CD4-positive, alpha-beta T cell treated with Interferon alpha-2 for 1 hour (primary cell): ENCODE data around the gene LLGL2.
"Not testable (repeated sequence)": the region's sequence is repeated elsewhere in the genome, so short reads cannot be mapped to it uniquely, and the experiment has no call there.

Experiments
- DNase-seq, 2 donors: peaks; one replicate each; pipeline ENCODE4 v3.0.0-alpha.2; 2020 to 2022

Gene LLGL2

DNA sequence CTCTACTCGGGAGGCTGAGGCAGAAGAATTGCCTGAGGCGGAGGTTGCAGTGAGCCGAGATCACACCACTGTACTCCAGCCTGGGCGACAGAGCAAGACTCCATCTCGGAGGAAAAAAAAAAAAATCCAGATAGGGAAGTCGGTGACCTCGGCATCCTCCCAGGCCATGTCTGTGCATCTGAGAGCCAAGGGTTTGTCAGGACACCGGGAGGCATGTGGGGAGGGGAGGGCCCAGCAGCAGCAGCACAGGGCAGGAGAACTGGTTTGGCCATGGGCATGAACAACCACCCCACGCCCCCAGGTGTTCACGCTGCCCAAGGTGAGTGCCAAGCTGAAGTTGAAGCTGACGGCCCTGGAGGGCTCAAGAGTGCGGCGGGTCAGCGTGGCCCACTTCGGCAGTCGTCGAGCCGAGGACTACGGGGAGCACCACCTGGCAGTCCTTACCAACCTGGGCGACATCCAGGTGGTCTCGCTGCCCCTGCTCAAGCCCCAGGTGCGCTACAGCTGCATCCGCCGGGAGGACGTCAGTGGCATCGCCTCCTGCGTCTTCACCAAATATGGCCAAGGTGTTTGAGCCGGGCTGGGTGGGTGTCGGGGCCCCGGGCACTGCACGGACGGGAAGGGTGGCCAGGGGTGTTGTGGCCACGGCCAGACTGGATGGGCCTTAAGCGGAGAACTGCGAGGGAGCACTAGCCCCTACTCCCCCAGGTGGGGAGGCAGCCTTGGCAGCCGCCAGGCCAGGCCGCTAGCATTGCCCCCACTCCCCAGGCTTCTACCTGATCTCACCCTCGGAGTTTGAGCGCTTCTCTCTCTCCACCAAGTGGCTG, 47.4 kb downstream of the LLGL2 start:
- no peak for DNase-seq

DNA sequence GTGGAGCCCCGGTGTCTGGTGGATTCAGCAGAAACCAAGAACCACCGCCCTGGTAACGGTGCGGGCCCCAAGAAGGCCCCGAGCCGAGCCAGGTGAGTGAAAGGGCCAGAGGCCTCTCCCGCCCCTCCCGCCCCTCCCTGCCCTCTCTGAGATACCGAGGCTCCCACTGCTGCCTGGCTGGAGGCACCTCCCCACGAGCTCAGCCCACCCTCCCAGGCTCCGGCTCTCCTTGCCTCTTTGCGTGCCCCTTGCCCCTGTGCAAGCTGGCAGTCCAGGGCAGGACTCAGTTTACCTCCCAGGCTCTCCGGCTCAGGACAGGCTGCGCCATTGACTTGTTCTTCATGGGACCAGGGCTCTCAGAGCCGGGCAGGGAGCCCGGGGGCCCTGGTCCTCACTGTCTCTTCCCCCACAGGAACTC, 48.1 kb downstream of the LLGL2 start:
- DNase-seq: no peak

DNA sequence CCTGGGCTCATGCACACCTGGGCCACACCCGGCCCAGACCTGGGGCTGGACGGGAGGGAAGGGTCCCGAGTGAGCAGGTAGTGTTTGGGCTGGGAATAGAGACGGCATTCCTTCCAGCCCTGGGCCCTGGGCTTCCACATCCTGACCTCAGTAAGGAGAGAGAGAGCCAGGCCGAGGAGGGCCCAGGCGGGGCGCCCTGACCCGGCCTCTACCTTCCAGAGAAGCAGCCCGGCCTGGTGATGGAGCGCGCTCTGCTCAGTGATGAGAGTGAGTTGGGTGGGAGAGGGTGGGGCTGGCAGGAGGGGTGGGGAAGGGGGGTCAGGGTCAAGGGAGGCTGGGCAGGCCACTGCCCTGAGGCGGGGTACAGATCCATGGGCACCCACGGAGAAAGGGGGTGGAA, 48.5 kb downstream of the LLGL2 start:
- DNase-seq: no peak

DNA sequence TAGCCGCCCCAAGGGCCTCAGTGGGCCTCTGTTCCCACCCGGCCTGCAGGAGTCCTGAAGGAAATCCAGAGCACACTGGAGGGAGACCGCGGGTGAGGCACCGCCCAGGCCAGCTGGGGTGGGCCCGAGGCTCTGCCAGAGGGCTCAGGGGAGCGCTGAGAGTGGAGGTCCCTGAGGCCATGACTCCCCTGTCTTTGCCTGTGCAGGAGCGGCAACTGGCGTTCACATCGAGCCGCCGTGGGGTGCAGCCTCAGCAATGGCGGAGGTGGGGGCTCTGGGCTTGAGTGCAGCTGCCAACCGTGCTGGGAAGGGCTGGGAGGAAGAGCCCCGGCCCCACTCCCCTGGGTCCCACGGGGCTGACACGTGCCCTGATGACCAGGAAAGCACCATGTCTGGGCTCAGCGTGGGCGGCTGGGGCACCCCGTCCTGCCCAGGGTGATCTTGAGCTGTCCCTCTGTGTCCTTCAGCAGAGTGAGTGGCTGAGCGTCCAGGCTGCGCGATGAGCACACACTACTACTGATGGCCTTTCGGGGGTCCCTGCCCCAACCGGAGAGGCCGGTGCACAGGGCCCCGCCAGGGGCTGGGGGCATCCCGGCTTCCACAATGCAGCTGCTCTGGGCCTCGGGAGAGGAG, 49.0 kb downstream of the LLGL2 start:
- no peak for DNase-seq

DNA sequence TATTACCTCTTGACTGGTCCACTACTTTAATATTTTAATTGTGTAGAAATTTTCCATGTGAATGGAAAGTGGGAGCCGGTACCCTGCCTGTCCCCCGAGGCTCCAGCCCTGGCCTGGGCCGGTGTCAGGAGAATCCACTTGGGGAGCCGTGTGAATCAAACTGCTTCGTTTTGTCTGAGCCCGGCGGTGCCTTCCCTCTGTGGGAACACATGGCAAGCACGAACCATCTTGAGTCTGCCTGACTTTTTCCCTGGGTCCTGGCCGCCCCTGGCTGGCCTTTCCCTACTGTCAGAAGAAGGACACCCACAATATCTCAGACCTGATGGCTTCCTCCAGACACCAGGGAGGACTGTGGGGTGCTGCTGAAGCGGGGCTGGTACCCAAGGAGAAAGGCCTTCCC, 49.7 kb downstream of the LLGL2 start:
- DNase-seq: no peak

DNA sequence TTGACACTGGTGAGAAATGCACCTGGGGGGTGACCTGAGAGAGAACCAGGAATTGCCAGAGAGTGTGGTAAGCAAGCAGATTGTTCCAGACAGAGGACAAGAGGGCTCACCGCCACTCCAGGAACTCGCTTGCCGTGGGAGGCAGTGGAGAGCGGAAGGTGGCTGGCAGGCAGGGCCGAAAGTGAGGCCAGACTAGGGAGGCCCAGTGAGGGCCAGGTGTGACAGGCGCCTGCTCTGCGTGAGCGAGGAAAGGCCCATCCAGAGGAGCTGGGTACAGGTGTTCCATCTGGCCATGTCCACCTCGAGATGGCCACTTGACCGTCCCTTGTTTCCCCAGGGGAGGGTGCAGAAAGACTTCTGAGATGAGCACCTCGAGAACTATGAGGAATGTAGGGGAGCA, 50.2 kb downstream of the LLGL2 start:
- no peak for DNase-seq

DNA sequence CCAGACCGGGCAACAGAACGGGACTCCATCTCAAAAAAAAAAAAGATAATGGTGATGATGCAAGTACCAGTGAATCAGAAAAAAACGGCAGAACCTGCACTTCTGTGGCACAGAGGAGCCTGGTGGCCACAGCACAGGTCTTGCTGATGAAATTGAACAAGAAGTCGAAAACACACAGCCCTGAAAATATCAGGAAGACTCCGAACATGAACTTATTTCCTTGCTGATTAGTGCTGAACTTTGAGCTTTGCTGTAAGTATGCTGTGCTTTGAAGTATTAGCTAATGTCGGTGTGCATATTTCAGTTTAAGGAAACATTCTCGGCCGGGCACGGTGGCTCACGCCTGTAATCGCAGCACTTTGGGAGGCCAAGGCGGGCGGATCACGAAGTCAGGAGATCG, 51.2 kb downstream of the LLGL2 start:
- DNase-seq: no peak

DNA sequence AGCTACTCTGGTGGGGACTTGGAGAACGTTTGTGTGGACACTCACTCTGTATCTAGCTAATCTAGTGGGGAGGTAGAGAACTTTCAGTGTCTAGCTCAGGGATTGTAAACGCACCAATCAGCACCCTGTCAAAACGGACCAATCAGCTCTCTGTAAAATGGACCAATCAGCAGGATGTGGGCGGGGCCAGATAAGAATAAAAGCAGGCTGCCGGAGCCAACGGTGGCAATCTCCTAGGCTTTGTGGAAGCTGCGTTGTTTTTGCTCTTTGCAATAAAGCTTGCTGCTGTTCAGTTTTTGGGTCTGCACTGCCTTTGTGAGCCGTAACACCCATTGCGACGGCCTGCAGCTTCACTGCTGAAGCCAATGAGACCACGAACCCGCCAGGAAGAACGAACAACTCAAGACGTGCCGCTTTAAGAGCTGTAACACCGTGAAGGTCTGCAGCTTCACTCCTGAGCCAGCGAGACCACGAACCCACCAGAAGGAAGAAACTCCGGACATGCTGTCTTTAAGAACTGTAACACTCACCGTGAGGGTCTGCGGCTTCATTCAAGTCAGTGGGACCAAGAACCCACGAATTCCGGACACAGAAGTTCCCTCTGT, 55.7 kb downstream of the LLGL2 start:
- DNase-seq: peak; percentile 62 to 68

DNA sequence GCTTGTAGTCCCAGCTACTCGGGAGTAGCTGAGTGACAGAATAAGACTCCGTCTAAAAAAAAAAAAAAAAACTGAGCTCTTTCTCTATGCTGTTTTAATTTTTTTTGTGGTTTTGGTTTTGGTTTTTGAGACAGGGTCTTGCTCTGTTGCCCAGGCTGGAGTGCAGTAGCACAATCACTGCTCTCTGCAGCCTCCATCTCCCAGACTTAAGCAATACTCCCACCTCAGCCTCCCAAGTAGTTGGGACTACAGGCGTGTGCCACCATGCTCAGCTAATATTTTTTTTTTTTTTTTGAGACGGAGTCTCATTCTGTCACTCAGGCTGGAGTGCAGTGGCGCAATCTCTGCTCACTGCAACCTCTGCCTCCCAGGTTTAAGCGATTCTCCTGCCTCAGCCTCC, 57.7 kb downstream of the LLGL2 start:
- DNase-seq: not testable (repeated sequence)

DNA sequence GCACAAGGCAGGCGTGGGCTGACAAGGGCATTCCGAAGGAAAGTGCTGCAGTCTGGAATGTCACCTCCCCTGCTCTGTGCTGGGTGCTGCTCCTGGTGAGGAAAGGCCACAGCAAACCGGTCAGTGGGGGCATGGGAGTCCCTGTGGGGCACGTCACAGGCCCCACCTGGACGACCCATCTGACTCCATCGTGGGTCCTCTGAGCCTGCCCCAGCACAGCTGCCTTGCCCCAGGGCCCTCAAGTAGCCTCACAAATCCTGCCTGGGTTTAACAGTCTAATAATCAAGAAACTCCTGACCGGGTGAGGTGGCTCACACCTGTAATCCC, 59.3 kb downstream of the LLGL2 start:
- no peak for DNase-seq

DNA sequence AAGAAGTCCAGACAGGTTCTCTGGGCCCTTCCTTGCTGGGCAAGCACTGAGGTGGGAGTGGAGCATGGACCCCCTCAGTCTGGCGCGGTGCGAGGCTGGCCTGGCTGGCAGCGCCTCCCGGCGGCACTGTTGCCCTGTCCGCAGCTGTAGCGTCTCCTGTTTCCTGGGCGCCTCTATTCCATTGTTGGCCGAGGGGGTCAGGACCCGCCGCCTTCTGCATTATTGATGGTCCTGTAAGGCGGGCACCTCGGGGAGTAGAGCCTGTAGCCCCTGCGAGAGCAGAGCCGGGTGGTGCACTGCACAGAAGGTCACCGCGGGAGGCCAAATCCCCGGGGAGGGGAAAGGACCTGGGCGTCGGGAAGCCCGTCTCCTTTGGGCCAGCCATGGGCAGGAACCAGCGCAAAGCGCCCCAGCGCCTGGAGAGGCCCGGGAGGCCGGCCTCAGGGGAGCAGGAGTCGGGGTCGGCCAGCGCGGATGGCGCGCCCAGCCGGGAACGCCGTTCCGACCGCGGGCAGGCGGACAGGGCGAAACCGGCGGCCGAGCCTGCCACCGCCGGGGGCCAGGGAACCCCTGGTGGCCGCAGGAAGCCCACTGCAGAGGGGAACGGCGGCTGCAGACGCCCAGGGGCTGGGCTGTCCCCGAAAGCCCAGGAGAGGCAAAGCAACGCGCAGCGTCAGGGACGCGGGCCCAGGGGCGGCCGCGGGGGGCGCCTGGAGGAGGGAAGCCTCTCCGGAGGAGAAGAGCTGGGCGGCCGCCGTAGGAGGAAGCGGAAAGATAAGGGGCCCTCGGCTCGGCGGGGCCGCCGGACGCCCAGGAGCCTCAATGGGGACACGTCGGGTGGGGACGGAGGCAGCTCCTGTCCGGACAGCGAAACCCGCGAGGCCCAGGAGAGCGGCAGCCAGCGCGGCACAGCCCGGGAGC, 62.4 kb downstream of the LLGL2 start, which contains the start of gene MYO15B:
TSS of gene MYO15B (plus strand) at position 126 of the 921 bp plus-strand sequence. CDS start at position 384, 258 bp downstream.
- DNase-seq: peak; percentile 61 to 69

DNA sequence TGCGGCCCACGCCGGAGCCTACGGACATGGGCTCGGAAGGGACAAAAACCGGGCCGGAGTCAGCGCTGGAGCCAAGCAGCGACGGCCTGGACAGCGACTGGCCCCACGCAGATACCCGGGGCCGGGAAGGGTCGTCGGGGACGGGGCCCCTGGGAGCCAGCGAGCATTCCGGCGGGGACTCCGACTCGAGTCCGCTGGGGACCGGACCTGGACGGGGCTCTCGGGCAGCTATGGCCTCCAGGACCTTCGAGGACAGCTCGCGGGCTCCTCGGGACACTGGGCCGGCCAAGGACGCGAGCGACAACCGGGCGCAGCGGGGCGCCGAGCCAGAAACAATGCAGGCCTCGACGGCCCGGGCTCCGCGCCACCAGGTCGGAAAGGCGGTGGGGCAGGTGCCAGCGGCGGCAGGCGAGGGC, 63.1 kb downstream of the LLGL2 start:
- DNase-seq: no peak

DNA sequence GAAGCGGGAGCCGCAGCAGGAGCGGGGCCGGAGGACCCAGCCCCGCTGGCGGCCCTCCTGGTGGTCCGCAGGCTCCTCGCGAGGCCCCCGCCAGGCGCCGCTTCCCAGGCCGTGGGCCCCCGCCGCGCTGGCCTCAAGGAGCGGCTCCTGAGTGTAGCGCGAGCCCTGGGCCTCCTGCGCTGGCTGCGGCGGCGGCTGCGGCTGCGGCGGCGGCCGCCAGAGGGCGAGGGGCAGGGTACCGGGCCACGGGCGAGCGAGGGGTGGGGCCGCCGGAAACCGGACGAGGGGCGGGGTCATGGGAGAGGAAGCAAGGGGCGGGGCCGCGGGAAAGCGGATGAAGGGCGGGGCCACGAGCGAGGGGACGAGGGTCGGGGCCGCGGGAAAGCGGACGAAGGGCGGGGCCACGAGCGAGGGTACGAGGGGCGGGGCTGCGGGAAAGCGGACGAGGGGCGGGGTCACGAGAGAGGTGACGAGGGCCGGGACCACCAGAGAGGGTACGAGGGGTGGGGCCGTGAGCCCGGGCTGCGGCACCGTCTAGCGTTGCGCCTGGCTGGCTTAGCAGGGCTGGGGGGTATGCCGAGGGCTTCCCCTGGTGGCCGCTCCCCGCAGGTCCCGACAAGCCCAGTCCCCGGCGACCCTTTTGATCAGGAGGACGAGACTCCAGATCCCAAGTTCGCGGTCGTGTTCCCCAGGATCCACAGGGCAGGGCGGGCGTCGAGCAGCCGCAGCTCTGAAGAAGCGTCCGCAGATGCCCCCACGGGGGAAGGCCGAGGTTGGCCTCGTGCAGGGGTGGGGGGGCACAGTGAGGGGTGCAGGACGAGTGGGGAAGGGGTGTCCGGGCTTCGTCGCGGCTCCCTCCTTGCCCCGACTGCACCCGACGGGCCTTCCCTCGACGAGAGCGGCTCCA, 63.8 kb downstream of the LLGL2 start:
- DNase-seq: peak; percentile 92 to 97

DNA sequence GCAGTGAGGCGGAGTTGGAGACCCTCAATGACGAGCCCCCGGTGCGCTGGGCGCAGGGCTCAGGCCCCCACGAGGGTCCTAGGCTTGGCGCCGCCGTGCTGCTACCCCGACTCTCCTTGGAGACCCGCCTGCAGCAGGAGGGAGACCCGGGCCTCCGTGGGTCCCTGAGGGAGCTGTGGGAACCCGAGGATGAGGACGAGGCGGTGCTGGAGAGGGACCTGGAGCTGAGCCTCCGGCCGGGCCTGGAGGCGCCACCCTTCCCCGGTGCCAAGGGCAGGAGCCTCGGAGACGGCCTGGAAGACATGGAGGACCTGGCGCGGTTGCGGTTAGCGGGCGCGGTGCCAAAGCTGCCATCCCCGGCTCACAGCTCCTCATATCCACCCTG, 64.4 kb downstream of the LLGL2 start:
- DNase-seq: no peak

DNA sequence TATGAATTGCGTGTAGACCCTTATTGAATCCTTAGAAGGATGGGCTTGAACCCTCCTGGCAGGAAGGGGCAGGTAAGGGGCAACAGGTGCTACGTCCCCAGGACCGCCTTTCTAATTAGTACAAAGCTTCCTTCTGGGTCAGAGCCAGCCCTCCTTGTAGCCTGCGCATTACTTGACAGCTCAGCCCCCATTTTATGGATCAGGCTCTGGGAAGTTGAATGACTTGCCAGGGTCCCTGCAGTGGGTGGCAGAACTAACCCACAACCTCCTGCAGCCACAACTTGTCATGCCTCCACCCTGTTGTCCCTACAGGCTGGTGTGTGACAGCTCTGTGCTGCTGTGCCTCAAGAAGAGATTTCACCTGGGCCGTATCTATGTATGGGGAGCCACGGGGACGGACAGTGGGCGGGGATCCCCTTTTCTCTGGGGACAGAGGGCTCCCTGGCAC, 64.8 kb downstream of the LLGL2 start:
- no peak for DNase-seq

DNA sequence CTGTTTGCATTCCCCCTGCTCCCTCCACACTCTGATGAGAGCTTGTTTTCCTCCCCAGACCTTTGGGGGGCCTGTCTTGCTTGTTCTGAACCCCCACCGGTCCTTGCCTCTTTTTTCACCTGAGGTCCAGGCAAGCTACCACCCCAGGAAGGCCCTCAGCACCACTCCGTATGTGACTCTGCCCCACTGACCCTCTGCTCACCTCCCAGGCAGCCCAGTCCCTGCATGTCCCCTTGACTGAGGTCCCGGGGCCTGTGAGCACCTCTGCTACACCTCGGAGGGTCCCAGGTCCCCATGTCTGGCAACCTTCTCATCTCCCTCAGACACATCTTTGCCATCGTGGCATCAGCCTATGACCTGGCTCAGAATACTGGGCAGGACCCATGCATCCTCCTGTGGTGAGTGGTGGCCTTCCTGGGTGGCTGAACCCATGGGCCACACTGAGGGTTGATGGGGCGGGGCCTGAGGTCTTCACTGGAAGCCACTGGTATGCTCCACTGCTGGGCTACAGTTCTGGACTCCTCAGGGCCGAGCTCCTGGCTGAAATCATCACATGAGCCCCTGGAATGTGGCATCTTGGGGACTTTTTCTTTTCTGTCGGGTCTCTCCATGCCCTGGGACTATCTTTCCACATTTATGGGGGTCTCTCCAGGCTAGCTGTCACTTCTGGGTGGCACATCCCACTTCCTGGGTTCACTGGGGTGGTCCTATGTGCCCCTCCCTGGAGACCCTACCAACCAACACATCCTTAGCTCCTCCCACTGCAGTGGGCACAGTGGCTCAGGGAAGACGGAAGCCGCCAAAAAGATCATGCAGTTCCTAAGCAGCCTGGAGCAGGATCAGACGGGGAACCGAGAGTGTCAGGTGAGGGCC, 65.6 kb downstream of the LLGL2 start:
- no peak for DNase-seq

DNA sequence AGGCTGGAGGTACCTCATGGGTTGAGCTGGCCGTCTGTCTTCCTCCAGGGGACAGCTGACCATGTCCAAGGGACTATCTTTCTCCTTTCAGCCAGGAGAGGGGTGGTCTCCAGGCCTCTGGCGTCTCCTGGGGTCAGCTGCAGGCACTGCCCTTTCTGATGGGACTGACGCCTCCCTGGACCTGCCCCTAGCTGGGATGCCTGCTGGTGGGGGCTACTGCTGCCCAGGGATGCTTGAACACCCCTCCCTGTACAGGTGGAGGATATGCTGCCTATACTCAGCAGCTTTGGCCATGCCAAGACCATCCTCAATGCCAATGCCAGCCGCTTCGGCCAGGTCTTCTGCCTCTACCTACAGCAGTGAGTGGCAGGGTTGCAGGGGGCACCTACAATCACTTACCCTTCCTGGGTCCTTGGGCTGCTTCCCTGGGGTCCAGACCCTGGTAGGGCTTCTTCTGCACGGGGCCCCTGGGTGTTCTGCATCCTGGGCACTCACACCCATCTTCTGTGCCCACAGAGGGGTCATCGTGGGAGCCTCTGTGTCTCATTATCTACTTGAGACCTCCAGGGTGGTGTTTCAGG, 66.3 kb downstream of the LLGL2 start:
- DNase-seq: no peak

DNA sequence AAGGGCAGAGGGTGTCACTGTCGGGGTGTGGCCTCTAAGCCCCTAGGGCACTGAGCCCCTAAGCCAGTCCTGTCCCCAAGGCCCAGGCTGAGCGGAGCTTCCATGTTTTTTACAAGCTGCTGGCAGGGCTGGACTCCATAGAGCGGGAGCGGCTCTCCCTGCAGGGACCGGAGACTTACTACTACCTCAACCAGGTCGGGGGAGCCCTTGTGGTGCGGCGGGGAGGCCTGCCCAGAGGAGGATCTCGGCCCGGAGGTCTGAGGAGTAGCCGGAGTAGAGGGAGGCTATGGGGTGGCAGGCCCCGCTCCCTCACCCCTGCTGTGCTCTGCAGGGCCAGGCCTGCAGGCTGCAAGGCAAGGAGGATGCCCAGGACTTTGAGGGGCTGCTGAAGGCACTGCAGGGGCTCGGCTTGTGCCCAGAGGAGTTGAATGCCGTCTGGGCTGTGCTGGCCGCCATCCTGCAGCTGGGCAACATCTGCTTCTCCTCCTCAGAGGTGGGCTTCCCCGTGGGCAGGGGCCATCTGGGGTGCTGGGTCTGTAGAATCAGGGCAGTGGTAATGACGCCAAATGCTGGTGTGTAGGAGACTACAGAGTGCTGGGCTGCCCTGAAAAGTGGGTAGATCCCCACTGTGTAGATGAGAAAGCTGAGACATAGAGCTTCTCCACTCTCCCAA, 67.0 kb downstream of the LLGL2 start:
- DNase-seq: no peak

DNA sequence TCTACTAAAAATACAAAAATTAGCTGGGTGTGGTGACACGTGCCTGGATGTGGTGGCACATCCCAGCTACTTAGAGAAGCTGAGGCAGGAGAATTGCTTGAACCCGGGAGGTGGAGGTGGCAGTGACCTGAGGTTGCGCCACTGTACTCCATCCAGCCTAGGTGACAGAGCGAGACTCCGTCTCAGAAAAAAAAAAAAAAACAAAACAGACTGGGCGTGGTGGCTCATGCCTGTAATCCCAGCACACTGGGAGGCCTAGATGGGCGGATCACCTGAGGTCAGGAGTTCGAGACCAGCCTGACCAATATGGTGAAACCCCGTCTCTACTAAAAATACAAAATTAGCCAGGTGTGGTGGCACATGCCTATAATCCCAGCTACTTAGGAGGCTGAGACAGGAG, 67.9 kb downstream of the LLGL2 start:
- DNase-seq: not testable (repeated sequence)
